SK-MEL-5 (cell line): ENCODE measurements around the gene ATP5PO. TPM values are rescaled to one million over a fixed set of nuclear protein-coding genes. Genes with fewer than 3 reads are reported as not detected.
"Not testable (repeated sequence)": the region's sequence is repeated elsewhere in the genome, so short reads cannot be mapped to it uniquely, and the experiment has no call there.

Source experiments
- DNase-seq: peaks from one replicate; pipeline ENCODE4 v3.0.0-alpha.2; 2016; ENCODE audit warnings: low read depth, low spot score
- in situ Hi-C: cut with HindIII; loops from 2 replicates; pipeline ENCODE4 v1.10.0; 2016; ENCODE audit warnings: low sequenced_read_pairs, high pct_unique_total_duplicates, low pct_unique_long_range_greater_than_20kb
- total RNA-seq: library from RNA; depleted of rRNA; stranded (reverse); fragments of >200 nt; shearing (Covaris generic); gene quantifications from 2 replicates; pipeline ENCODE4 v1.2.3, GENCODE V29; 2014

The ATP5PO gene
- total RNA-seq, 1 experiment from 2014 or later: 248 TPM

GRCh38 chr21:33884376-33885171 lies 31.0 kb downstream of the ATP5PO start:
- in situ Hi-C loops: no loop called here
- DNase-seq: no peak

GRCh38 chr21:33883118-33883517 lies 32.5 kb downstream of the ATP5PO start:
- DNase-seq: no peak
- in situ Hi-C loops: no loop called here

GRCh38 chr21:33881689-33882440 lies 33.7 kb downstream of the ATP5PO start:
- DNase-seq: no peak
- in situ Hi-C loops: no loop called here

- in situ Hi-C loops: no loop called here
- no peak for DNase-seq
Observed at GRCh38 chr21:33880626-33881025, 35.0 kb downstream of the ATP5PO start.

GRCh38 chr21:33878824-33879223 lies 36.8 kb downstream of the ATP5PO start:
- in situ Hi-C loops: no loop called here
- DNase-seq: no peak

GRCh38 chr21:33875026-33875695 lies 40.4 kb downstream of the ATP5PO start:
- in situ Hi-C loops: no loop called here
- no peak for DNase-seq

GRCh38 chr21:33874161-33874560 lies 41.4 kb downstream of the ATP5PO start:
- no peak for DNase-seq

GRCh38 chr21:33872881-33873515 lies 42.6 kb downstream of the ATP5PO start:
- DNase-seq: no peak
- in situ Hi-C loops: no loop called here

More at GRCh38 chr21:33874161-33874560, 41.4 kb downstream of the ATP5PO start:
- in situ Hi-C loops: no loop called here

GRCh38 chr21:33871171-33871570 lies 44.4 kb downstream of the ATP5PO start:
- in situ Hi-C loops: no loop called here
- DNase-seq: no peak

- no peak for DNase-seq
- in situ Hi-C loops: no loop called here
Observed at GRCh38 chr21:33870768-33871167, 44.8 kb downstream of the ATP5PO start.

GRCh38 chr21:33869873-33870272 lies 45.7 kb downstream of the ATP5PO start:
- no peak for DNase-seq
- in situ Hi-C loops: no loop called here

- in situ Hi-C loops, DNase-seq: not testable (repeated sequence)
Observed at GRCh38 chr21:33867868-33868267, 47.7 kb downstream of the ATP5PO start.

- DNase-seq: no peak
- in situ Hi-C loops: no loop called here
Observed at GRCh38 chr21:33866826-33867225, 48.8 kb downstream of the ATP5PO start.

GRCh38 chr21:33865996-33866575 lies 49.5 kb downstream of the ATP5PO start:
- no peak for DNase-seq
- in situ Hi-C loops: no loop called here

GRCh38 chr21:33865176-33865575 lies 50.4 kb downstream of the ATP5PO start:
- DNase-seq: no peak
- in situ Hi-C loops: no loop called here

GRCh38 chr21:33864150-33864549 lies 51.5 kb downstream of the ATP5PO start:
- in situ Hi-C loops: no loop called here
- no peak for DNase-seq

- in situ Hi-C loops: not testable (repeated sequence)
Observed at GRCh38 chr21:33863191-33863590, 52.4 kb downstream of the ATP5PO start.

GRCh38 chr21:33861125-33861524 lies 54.5 kb downstream of the ATP5PO start:
- DNase-seq: no peak
- in situ Hi-C loops: no loop called here

More at GRCh38 chr21:33863191-33863590, 52.4 kb downstream of the ATP5PO start:
- DNase-seq: not testable (repeated sequence)
